CD4-positive, alpha-beta T cell treated with Interleukin-17A for 1 hour (primary cell): Measurements from ENCODE around the gene OAF.

Source experiments
- DNase-seq: peaks from one replicate; pipeline ENCODE4 v3.0.0-alpha.2; 2020

Gene OAF

GRCh38 chr11:120184371-120184945 lies 26.4 kb upstream of the OAF start:
- DNase-seq: no peak

GRCh38 chr11:120184946-120185705 lies 25.7 kb upstream of the OAF start:
- DNase-seq: no peak

DNA sequence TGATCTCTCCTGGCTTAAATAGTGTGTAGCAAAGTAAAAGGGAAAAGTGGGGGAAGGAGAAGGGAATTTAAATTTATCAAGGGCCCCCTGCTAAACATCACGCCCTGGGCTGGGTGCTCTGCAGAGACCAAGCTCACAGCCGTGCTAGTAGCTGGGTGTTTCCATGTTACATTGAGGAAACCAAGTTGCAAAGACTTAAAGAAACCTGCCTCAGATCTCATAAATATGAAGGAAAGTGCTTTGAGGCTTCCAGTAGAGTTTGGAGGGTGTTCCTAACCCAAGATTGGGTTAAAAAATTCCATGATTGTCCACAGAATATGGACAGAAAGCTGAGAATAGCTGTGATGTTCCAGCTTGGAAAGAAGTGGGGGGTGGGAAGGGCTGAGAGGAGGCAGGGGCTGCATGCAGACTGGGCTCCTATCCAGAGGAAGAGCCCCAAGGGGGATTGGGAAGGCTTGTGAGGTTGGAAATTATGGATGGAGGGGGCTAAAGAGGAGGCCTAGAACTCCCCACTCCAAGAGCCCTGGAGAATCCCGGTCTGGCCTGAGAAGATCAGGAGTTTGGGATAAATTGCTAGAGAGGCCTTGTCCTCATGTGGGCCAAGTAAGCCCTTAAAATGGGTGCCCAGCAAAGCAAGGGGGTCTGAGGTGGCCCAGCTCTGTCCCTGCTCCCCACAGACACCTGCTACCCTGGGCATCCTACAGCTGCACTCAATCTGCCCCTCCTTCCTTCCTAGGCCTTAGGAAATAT lies 25.0 kb upstream of the OAF start:
- DNase-seq: no peak

GRCh38 chr11:120186456-120186773 lies 24.4 kb upstream of the OAF start:
- no peak for DNase-seq

DNA sequence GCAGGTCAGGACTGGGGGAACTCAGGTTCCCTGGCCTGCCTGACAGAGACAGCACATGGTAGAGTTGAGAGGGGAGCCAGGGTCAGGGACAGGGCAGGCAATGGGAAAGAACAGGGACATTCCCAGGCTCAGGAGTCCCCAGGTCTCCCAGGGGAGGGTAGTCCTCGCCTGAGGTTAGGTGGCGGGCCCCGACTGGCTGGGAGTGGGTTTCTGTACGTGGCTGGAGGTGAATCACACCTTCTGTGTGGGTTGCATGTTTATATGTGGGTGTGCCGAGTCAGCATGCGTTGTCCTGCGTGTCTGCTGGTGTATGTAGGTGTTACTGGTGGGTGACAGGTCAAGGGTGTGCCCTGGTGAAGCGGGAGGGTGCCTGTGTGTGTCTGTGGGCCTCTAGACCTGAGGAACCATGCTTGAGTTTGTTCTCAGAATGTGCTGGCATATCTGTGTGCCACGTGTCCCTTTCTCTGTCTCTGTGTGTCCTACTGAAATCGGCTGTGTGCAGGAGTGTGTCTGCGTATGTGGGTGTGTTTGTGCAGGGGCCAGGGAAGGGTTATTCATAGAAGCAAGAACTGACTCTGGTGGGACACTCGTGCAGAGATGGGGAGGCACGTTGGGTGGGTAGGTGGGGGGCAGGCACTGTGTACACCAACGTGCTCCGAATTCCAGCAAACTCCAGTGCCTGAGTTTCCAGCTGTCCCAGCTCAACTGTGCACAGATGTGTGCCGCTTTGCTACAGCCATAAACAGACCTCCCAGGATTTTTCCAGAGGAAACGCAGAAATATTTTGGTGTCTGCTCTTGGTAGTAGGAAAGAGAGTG lies 23.8 kb upstream of the OAF start:
- DNase-seq: no peak

GRCh38 chr11:120188371-120188770 lies 22.5 kb upstream of the OAF start:
- no peak for DNase-seq

DNA sequence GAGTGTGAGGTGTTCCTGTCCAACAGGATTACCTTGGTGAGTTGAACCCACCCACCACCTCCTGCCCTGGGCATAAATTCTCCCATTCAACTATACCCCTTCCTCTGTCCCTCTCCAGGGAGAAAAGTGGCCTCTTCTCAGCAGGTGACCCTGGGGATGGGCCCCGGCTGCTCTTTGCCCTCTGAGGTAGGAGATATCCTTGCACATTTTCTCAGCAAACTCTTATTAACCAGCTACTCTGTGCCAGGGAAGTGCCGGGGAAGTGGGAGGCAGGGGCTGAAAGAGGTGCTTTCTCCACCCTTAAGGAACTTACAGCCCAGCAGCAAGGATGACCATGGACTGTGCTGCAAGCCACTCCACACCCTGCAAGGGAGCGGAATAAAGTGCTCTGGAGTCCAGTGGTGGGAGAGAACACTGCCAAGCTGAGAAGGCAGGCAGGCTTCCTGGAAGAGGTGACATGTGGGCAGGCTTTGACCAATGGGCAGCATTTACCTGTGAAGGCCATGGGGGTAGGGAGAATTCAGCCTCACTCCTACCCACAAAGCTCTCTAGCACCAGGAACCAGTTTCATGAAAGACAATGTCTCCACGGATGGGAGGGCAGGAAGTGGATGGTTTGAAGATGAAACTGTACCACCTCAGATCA lies 21.9 kb upstream of the OAF start:
- no peak for DNase-seq

DNA sequence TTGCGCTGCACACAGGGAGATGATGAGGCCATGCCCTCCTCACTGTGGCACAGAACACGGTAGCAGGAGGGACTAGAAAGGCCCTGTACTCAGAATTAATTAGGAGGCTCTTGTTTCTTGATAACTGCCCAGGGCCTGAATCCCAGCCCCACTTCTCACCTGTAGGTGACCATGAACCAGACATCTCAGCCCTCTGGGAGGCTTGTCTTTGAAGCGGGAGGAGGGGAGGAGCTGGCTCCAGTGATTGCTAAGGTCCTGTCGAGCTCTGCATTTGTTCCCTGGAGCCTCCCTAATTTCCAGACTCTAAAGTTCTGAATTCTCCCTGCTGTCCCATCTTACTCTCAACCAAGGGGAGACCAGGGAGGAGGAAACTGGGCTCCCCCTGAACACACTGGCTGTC lies 19.8 kb upstream of the OAF start:
- no peak for DNase-seq

DNA sequence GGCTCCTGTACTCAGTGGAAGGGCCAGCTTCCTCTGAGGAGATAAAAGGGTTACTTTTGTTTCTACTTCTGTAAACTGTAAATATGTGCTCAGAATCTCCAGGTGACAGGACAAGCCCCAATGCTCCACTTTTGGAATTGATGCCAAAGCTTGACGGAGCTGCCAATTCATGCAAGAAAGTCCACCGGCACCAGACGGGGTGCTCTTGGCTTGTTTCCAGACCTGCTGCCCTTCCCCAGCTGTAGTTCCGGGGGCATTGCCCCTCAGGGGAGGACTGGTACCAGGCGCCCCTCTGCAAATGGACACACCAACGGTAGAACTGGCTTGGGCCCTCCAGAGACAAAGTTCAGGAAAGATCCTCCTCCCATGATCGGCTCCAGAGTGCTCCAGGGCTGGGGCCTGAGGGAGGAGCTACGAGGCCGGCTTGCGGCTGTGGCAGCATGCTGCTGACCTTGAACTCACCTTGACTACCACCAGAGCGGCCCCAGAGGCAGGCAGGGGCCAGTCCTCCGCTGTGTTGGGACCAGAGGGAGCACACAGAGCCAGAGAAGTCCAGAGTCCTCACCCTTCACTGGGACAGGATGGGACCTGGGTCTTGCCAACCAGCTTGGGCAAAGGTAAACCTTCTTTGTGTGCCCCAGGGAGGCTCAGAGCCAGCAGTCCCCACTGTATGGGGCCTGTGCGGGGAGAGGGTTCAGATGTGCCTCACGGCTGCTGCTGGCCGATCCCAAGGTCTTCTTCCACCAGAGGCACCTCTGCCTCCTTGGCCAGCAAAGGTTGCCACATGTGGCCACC lies 17.8 kb upstream of the OAF start:
- no peak for DNase-seq

- no peak for DNase-seq
These were observed 16.7 kb upstream of the OAF start for GRCh38 chr11:120194166-120194565.

GRCh38 chr11:120195601-120196320 lies 15.1 kb upstream of the OAF start:
- DNase-seq: no peak

DNA sequence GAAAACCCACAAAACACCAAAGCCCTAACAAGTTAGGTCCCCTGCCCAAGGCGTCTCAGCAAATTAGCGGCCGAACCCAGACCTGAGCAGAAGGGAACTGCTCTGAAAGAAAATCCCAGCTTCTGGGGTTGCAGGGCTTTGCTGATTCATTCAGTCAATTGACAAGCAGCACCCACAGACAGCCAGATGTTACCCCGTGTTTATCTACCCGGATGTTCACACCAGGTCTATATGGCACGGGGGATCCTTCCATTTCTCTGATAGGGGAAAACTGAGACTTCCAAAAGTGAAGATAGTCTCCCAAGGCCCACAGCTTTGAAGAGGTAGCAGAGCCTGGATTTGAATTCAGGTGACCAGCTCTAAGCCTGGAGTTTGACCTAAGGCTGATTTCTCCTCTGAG lies 14.0 kb upstream of the OAF start:
- DNase-seq: no peak

DNA sequence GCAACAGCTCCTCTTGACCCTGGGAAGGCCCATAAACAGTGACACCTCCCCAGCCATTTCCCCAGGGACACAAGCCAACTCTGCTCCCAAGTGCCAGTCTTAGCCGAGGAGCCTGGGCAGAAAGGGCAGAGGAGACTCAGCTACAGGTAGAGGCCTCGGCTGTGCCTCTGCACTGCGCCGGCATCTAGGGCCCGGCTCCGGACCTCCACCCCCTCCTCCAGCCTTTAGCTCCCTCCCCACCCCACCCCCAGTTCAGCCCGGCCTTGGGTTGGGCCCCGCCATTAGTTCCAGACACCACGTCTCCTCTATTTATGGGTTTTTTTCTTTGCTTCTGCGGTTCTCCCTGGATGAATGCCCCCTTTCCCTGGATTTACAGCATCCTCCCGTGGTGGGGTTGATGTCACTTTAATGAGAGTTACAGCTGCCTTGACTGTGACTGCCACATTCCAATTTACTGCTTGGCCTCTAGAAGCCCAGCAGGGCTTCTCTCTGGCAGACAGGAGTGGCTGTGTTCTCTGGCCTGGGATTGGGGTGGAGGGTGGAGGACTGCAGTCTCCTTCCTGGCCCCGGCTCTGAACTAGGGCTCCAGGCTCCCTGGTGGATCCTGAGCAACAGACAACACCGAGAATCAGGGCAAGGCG lies 13.5 kb upstream of the OAF start:
- no peak for DNase-seq

- DNase-seq: no peak
These were observed 12.9 kb upstream of the OAF start for GRCh38 chr11:120197977-120198376.

- DNase-seq: no peak
These were observed 12.4 kb upstream of the OAF start for GRCh38 chr11:120198403-120198786.

DNA sequence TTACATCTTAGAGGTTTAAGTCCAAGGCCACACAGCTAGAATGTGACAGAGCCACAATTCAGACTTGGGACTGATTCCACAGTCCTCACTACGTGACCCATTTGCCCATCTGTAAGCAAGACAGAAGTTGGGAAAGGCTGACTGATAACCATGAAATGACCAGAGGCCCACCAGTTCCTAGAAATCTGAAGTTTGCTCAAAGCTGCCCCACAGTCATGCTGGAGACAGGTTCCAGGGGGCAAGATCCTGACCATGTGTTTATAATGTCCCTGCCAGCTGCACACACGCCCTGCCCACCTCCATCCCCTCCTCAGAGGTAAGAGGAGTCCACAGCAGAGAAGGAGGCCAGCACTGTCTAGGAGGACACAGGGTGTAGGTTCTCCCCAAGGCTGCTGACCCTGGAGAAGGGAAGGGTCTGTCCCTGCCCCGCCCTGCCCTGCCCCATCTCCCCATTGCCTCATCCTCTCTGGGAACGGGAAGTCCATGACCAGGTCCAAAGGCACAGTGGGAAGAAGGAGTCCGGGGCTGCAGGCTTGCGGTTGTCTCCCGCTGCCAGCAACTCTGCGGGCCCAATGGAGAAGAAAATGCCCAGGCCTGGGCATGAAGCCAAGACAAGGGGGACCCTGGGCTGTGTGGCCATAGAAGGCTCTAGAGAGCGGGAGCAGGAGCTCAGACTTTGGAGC lies 11.9 kb upstream of the OAF start:
- DNase-seq: no peak

- DNase-seq: no peak
These were observed 11.2 kb upstream of the OAF start for GRCh38 chr11:120199613-120200012.

GRCh38 chr11:120200677-120201076 lies 10.2 kb upstream of the OAF start:
- DNase-seq: no peak

DNA sequence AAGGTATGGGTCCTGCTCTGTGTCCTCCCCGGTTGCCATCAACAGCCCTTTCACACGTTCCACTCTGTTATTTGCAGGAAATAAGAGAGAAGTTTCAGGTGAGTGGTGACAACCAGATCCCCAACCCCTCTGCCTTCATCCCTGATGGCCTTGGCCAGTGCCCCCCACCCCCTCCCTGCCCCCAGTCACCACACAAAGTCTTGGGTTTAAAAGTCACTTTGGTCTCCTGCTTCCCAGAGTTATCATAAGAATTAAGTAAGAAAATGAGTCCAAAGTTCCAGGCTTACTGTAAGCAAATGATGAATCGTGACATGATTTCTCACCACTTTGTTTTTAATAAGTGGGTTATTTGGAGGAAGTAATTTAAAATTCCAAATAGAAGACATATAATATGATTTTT lies 9.2 kb upstream of the OAF start:
- no peak for DNase-seq

DNA sequence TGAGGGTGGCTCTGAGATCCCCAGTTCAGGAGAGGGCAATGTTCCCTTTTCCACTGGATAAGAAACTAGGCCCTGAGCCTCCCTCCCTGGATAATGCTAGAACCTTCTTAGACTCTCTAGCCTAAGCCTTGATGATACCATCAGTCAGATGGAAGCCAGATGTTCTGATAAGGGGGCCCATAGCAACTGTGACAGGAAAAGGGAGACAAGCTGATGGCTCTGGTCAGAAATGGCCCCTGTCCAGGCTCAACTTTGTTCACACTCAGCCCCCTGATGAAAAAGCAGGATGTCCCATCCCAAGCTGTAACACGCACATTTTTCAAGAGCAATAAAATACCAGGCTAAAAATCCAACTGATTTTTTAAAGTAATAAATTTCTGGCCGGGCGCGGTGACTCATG lies 7.2 kb upstream of the OAF start:
- no peak for DNase-seq
